ENCODE data around the gene MEIS3. TPM values are rescaled to one million over a fixed set of nuclear protein-coding genes. Genes with fewer than 3 reads are reported as not detected.

The MEIS3 gene
- polyA plus RNA-seq, 1 of the 3 experiments (the other 2 are of a cell fraction), result 69.8 TPM

DNA sequence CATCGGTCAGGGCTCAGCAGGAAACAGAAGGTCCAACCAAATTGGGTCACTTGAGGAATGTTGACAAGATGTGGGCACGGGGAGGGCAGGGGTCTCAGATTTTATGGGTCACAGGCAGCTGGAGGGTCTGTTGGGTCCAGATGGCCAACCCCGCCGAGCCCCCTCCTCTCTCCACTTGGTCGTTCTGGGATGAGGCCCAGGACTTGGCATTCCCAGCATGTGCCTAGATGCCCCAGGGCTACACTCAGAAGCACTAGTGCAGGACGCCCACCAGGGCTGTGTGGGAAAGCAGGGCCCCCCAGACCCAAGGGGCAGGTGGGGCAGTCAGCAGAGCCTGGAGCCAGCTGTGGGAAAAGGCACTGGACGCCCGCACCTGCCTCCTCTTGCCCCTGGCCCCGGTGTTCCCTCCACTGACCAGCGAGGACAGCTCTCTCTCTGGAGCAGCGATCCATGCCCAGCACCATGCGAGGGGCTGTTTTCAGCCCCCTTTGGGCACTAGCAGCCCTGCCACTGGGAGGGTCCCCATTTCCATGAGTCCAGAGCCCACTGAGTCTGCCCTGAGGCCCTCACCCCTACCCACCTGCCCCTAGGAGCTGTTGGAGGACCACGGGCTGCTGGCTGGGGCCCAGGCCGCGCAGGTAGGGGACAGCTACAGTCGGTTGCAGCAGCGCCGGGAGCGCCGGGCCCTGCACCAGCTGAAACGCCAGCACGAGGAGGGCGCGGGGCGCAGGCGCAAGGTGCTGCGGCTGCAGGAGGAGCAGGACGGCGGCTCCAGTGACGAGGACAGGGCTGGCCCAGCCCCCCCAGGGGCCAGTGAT, 44.2 kb downstream of the MEIS3 start (continued):
- TF ChIP-seq MEF2A (IDR thresholded peaks at IDR 0.05; ENCODE audit: borderline replicate concordance, low read depth), result no peak
- TF ChIP-seq TCF12 (IDR thresholded peaks at IDR 0.05), result no peak
- no peak for TF ChIP-seq GATA2 (CRISPR knock-in tag; IDR thresholded peaks at IDR 0.05)

DNA sequence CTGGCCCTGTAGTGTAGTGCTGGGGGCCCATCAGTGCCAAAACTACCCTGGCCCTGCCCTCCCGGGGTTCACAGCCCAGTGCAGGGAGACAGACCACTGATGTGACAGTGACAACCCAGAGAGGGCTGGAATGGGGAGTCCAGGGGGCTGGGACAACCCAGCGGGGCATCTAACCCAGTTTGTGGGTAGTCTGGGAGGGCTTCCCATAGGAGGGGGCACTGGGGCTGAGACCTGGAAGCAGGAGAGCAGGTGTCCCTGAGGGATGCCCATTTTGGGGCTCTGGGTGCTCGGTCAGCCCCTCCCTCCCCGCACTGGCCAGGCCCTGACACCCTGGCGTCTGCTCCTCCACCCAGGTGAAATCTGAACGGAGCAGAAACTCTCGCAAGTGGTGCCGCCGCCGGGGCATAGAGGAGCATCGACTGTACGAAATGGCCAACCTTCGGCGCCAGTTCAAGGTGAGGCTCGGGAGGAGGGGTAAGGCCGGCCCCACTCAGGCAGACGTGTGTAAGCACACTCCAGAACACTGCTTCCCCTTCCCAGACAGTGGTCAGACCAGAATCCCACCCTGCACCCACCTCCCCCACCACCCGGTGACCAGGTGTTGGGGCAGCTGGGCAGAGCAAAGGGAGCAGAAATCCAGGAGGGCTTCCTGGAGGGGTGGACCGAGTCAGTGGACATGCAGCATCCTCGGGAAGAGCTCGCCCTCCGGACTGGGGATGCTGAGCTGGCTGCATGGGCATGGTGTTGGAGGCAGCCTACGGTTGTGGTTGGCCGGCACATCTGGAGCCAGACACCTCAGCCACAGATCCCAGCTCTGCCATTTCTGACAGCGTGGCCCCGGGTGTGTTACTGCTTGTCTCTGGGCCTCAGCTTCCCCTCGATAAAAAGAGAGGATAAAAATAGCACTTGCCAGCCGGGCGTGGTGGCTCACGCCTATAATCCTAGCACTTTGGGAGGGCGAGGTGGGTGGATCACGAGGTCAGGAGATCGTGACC, 45.8 kb downstream of the MEIS3 start:
- Histone ChIP-seq H3K4me2 (no peak overlapping the region), H2AFZ (ENCODE audit: low read depth) (no peak overlapping the region), H3K27ac (ENCODE audit: low read depth in 2 of 2, low read length in 1 of 2) (no peak overlapping the region), H3K9ac (no peak overlapping the region), H3K9me3 (no peaks in the 10 kb centered on the region), H3K36me3 (replicated peaks in 1 of 2; ENCODE audit: control insufficient read depth in 1 of 2, insufficient read depth in 2 of 2, low read length in 1 of 2) (peaks cover 12 to 75% of the 10 kb centered on the region in 2 experiments), H3K27me3 (ENCODE audit: insufficient read depth) (no peaks in the 10 kb centered on the region), H3F3A (replicated peaks; ENCODE audit: insufficient read depth) (no peaks in the 10 kb centered on the region), H3K4me1 (ENCODE audit: control insufficient read depth in 1 of 2, insufficient read depth in 2 of 2, low read depth in 1 of 2, low read length in 1 of 2) (no peaks in the 10 kb centered on the region), H3K9me2 (no peaks in the 10 kb centered on the region), H3K4me3 (ENCODE audit: low read depth in 2 of 2, low read length in 1 of 2) (no peak overlapping the region), H3K79me2 (ENCODE audit: insufficient read depth) (no peaks in the 10 kb centered on the region; the same call in 1 of the 2 replicates), H4K20me1 (ENCODE audit: insufficient read depth) (no peaks in the 10 kb centered on the region)
- 91% methylated on average over 15 of the region's 33 CpGs for WGBS (ENCODE audit: low lambda C conversion rate)
- DNase-seq, result no peak
- TF ChIP-seq FOSL2 (IDR thresholded peaks at IDR 0.05; ENCODE audit: borderline replicate concordance, low read depth) (no peak), NFIC (IDR thresholded peaks at IDR 0.05; ENCODE audit: borderline replicate concordance) (no peak), MXI1 (IDR thresholded peaks at IDR 0.05; ENCODE audit: low read depth, low read length) (no peak), TCF12 (IDR thresholded peaks at IDR 0.05) (no peak), RCOR1 (IDR thresholded peaks at IDR 0.05; ENCODE audit: low read length) (no peak), YY1 (IDR thresholded peaks at IDR 0.05; ENCODE audit: low read depth) (no peak), TAF1 (IDR thresholded peaks at IDR 0.05; ENCODE audit: borderline replicate concordance, low read depth, low read length) (no peak), ELF1 (IDR thresholded peaks at IDR 0.05) (no peak), EZH2phosphoT487 (IDR thresholded peaks at IDR 0.05; ENCODE audit: borderline replicate concordance, low read depth) (no peak), EP300 (IDR thresholded peaks at IDR 0.05; ENCODE audit: borderline replicate concordance in 1 of 2, low read depth in 1 of 2, low read length in 1 of 2) (no peak), RFX5 (IDR thresholded peaks at IDR 0.05; ENCODE audit: low read length) (no peak), MEF2A (IDR thresholded peaks at IDR 0.05; ENCODE audit: borderline replicate concordance, low read depth) (no peak)
- TF ChIP-seq, protein P1, sequence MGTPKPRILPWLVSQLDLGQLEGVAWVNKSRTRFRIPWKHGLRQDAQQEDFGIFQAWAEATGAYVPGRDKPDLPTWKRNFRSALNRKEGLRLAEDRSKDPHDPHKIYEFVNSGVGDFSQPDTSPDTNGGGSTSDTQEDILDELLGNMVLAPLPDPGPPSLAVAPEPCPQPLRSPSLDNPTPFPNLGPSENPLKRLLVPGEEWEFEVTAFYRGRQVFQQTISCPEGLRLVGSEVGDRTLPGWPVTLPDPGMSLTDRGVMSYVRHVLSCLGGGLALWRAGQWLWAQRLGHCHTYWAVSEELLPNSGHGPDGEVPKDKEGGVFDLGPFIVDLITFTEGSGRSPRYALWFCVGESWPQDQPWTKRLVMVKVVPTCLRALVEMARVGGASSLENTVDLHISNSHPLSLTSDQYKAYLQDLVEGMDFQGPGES (IDR thresholded peaks at IDR 0.05; ENCODE audit: low read depth, low read length), result no peak
- TF ChIP-seq, protein P2, sequence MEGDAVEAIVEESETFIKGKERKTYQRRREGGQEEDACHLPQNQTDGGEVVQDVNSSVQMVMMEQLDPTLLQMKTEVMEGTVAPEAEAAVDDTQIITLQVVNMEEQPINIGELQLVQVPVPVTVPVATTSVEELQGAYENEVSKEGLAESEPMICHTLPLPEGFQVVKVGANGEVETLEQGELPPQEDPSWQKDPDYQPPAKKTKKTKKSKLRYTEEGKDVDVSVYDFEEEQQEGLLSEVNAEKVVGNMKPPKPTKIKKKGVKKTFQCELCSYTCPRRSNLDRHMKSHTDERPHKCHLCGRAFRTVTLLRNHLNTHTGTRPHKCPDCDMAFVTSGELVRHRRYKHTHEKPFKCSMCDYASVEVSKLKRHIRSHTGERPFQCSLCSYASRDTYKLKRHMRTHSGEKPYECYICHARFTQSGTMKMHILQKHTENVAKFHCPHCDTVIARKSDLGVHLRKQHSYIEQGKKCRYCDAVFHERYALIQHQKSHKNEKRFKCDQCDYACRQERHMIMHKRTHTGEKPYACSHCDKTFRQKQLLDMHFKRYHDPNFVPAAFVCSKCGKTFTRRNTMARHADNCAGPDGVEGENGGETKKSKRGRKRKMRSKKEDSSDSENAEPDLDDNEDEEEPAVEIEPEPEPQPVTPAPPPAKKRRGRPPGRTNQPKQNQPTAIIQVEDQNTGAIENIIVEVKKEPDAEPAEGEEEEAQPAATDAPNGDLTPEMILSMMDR (IDR thresholded peaks at IDR 0.05), result no peak
- TF ChIP-seq, protein P3, sequence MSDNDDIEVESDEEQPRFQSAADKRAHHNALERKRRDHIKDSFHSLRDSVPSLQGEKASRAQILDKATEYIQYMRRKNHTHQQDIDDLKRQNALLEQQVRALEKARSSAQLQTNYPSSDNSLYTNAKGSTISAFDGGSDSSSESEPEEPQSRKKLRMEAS (IDR thresholded peaks at IDR 0.05; ENCODE audit: low read depth), result no peak
- CTCF ChIA-PET, result interaction anchor here (0.6 to 1.3 kb wide), 2 partner anchors 18 to 22 kb away, joined by 3 to 4 read pairs; no protein-coding TSS in a partner anchor
- POLR2A ChIA-PET, result interaction anchor here (0.6 kb wide), 1 partner anchor 1908 kb away, joined by 4 read pairs; no protein-coding TSS in a partner anchor

All from SK-N-SH (cell line).